GM12878 (cell line): Measurements from ENCODE around the gene MFAP3L.

Experiments used
- ATF3 ChIP-seq: IDR thresholded peaks from 2 replicates; pipeline ENCODE4 v1.6.1; 2011; ENCODE audit warnings: low read depth, mild to moderate bottlenecking, low read length, moderate library complexity, borderline replicate concordance; ENCODE audit errors: extremely low read depth
- BHLHE40 ChIP-seq, 2 experiments: fragments of 450-650 bp in 1 of 2; IDR thresholded peaks; 2 replicates each; pipeline ENCODE4 v1.6.1; 2011 to 2017; ENCODE audit warnings: low read depth in 2 of 2, borderline replicate concordance in 1 of 2, improper control_type of control experiment in 1 of 2, low read length in 1 of 2, mild to moderate bottlenecking in 1 of 2
- CREB1 ChIP-seq: IDR thresholded peaks from 2 replicates; pipeline ENCODE4 v1.6.1; 2012; ENCODE audit warnings: low read depth, mild to moderate bottlenecking, inconsistent platforms
- CTCF ChIP-seq, 3 experiments: IDR thresholded peaks in 2 of 3; conservative IDR thresholded peaks in 1 of 3; 2 replicates each; pipeline ENCODE4 v1.5.1; 2011; ENCODE audit warnings: low read depth in 3 of 3, low read length in 3 of 3, mild to moderate bottlenecking in 3 of 3, control low read depth in 2 of 3, moderate library complexity in 2 of 3, inconsistent platforms in 1 of 3, mixed read lengths in 1 of 3; ENCODE audit not compliant: control insufficient read depth in 2 of 3, insufficient read depth in 1 of 3; ENCODE audit errors: extremely low read depth in 1 of 3
- FOXK2 ChIP-seq: fragments of 450-650 bp; IDR thresholded peaks from 2 replicates; pipeline ENCODE4 v1.6.1; 2017; ENCODE audit warnings: mild to moderate bottlenecking, moderate library complexity
- MXI1 ChIP-seq: fragments of 150-350 bp; IDR thresholded peaks from 2 replicates; pipeline ENCODE4 v1.6.1; 2011; ENCODE audit warnings: low read depth, mild to moderate bottlenecking, inconsistent platforms, low read length, improper control_type of control experiment
- NR2C2 ChIP-seq: IDR thresholded peaks from 2 replicates; pipeline ENCODE4 v1.6.1; 2011; ENCODE audit warnings: borderline replicate concordance, low read depth; ENCODE audit not compliant: control insufficient read depth, insufficient read length
- NR2F1 ChIP-seq: fragments of 450-650 bp; conservative IDR thresholded peaks from 2 replicates; pipeline ENCODE4 v1.6.1; 2017; ENCODE audit warnings: mild to moderate bottlenecking
- POLR2A ChIP-seq: IDR thresholded peaks from 2 replicates; pipeline ENCODE4 v1.6.1; 2011; ENCODE audit warnings: low read depth, mild to moderate bottlenecking, low read length
- POLR2AphosphoS5 ChIP-seq: IDR thresholded peaks from 2 replicates; pipeline ENCODE4 v1.6.1; 2011; ENCODE audit warnings: mild to moderate bottlenecking, low read length, inconsistent platforms
- RBBP5 ChIP-seq: fragments of 200-600 bp; sonication (generic); conservative IDR thresholded peaks from 2 replicates; pipeline ENCODE4 v1.6.1; 2016
- SUPT20H ChIP-seq: IDR thresholded peaks from 2 replicates; pipeline ENCODE4 v1.6.1; 2011; ENCODE audit warnings: low read depth, mild to moderate bottlenecking, low read length, moderate library complexity, borderline replicate concordance; ENCODE audit not compliant: control insufficient read depth
- TAF1 ChIP-seq: IDR thresholded peaks from 2 replicates; pipeline ENCODE4 v1.6.1; 2011; ENCODE audit warnings: mild to moderate bottlenecking, low read depth, low read length, borderline replicate concordance
- TF ChIP-seq, protein P1 (sequence below): IDR thresholded peaks from 2 replicates; pipeline ENCODE4 v1.6.1; 2011; ENCODE audit warnings: borderline replicate concordance, low read depth, mild to moderate bottlenecking, moderate library complexity, low read length; ENCODE audit not compliant: insufficient read depth, poor library complexity, severe bottlenecking

GRCh38 chr4:169940460-169940859 lies 85.7 kb downstream of the MFAP3L start:
- TF ChIP-seq CTCF (IDR thresholded peaks at IDR 0.05 in 2 of 3, conservative IDR thresholded peaks at IDR 0.05 in 1 of 3; ENCODE audit: control insufficient read depth in 2 of 3, extremely low read depth in 1 of 3, insufficient read depth in 1 of 3, low read depth in 3 of 3, low read length in 3 of 3) (no peak), ATF3 (no peak), MXI1 (no peak), POLR2AphosphoS5 (no peak), NR2C2 (no peak), POLR2A (no peak), RBBP5 (no peak), FOXK2 (no peak), NR2F1 (no peak), TAF1 (no peak), CREB1 (no peak), BHLHE40 (IDR thresholded peaks at IDR 0.05; ENCODE audit: borderline replicate concordance in 1 of 2, low read depth in 2 of 2, low read length in 1 of 2) (no peak), SUPT20H (no peak)
- TF ChIP-seq, protein P1, sequence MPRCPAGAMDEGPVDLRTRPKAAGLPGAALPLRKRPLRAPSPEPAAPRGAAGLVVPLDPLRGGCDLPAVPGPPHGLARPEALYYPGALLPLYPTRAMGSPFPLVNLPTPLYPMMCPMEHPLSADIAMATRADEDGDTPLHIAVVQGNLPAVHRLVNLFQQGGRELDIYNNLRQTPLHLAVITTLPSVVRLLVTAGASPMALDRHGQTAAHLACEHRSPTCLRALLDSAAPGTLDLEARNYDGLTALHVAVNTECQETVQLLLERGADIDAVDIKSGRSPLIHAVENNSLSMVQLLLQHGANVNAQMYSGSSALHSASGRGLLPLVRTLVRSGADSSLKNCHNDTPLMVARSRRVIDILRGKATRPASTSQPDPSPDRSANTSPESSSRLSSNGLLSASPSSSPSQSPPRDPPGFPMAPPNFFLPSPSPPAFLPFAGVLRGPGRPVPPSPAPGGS = no peak
